ENCODE data around the gene SLC66A1. TPM values are rescaled to one million over a fixed set of nuclear protein-coding genes. Genes with fewer than 3 reads are reported as not detected.
"Not testable (repeated sequence)": the region's sequence is repeated elsewhere in the genome, so short reads cannot be mapped to it uniquely, and the experiment has no call there.

Gene SLC66A1
- total and polyA plus RNA-seq, 2 of the 13 experiments (the other 11 are each of a cell fraction or from before 2014, with no cell fraction given): 15.4 to 18.9 TPM

- ATAC-seq (no peak), FAIRE-seq (no peak), DNase-seq (ENCODE audit: low spot score) (no peak)
- H3K9ac ChIP-seq (ENCODE audit: insufficient read depth, low read depth, low read length): no peak overlapping the region
- peaks cover 16% of the 10 kb centered on the region for H3K4me1 ChIP-seq (ENCODE audit: insufficient read depth, low read length)
- in situ Hi-C loops (cut with HindIII; ENCODE audit: extremely low pct_ligation_motif_present, low pct_unique_long_range_greater_than_20kb) (no loop called here), intact Hi-C loops (cut with micrococcal nuclease; ENCODE audit: unreplicated experiment) (no loop called here)
- POLR2A ChIA-PET: no interaction called here
- no peaks in the 10 kb centered on the region for H3K9me3 ChIP-seq (ENCODE audit: low read length)
- no peak overlapping the region for H3K4me2 ChIP-seq (ENCODE audit: low read depth, low read length)
- H4K20me1 ChIP-seq (ENCODE audit: insufficient read depth, low read length): no peaks in the 10 kb centered on the region
- BruUV-seq (replicated peaks): no TSS peak
- TF ChIP-seq ZNF205 (CRISPR knock-in tag; IDR thresholded peaks at IDR 0.05): no peak
- 0 out of 2 replicates have a peak, but pooled peaks have one; percentile 45 for TF ChIP-seq HNRNPL (IDR thresholded peaks at IDR 0.05; ENCODE audit: low read depth, low read length)
- TF ChIP-seq ZNF879 (CRISPR knock-in tag; IDR thresholded peaks at IDR 0.05): no peak
- no peak overlapping the region for H3K4me3 ChIP-seq (replicated peaks in 1 of 3; ENCODE audit: insufficient read depth in 1 of 3, low read depth in 2 of 3, low read length in 3 of 3)
- H3K36me3 ChIP-seq (replicated peaks in 1 of 2; ENCODE audit: control insufficient read depth in 1 of 2, insufficient read depth in 2 of 2, low read length in 2 of 2): 0 out of 5 replicates have a peak, but pooled peaks cover 0 to 2% of the 10 kb centered on the region in 2 experiments
- CTCF ChIA-PET (ENCODE audit: low intra/inter-chr PET ratio, low total read pairs): no interaction called here
- H3K79me2 ChIP-seq (ENCODE audit: insufficient read depth, low read length): no peaks in the 10 kb centered on the region
- no peak overlapping the region for H2AFZ ChIP-seq (ENCODE audit: low read length)
- no peaks in the 10 kb centered on the region for H3K27me3 ChIP-seq (ENCODE audit: control insufficient read depth in 1 of 2, insufficient read depth in 2 of 2, low read length in 2 of 2)
- no peak overlapping the region for H3K27ac ChIP-seq (ENCODE audit: extremely low read length, insufficient read depth, low read length)
- 97% methylated on average over 13 of the region's 13 CpGs for WGBS (ENCODE audit: low lambda C conversion rate)
Observed at GRCh38 chr1:19287436-19288185, 24.5 kb upstream of the SLC66A1 start.

DNA sequence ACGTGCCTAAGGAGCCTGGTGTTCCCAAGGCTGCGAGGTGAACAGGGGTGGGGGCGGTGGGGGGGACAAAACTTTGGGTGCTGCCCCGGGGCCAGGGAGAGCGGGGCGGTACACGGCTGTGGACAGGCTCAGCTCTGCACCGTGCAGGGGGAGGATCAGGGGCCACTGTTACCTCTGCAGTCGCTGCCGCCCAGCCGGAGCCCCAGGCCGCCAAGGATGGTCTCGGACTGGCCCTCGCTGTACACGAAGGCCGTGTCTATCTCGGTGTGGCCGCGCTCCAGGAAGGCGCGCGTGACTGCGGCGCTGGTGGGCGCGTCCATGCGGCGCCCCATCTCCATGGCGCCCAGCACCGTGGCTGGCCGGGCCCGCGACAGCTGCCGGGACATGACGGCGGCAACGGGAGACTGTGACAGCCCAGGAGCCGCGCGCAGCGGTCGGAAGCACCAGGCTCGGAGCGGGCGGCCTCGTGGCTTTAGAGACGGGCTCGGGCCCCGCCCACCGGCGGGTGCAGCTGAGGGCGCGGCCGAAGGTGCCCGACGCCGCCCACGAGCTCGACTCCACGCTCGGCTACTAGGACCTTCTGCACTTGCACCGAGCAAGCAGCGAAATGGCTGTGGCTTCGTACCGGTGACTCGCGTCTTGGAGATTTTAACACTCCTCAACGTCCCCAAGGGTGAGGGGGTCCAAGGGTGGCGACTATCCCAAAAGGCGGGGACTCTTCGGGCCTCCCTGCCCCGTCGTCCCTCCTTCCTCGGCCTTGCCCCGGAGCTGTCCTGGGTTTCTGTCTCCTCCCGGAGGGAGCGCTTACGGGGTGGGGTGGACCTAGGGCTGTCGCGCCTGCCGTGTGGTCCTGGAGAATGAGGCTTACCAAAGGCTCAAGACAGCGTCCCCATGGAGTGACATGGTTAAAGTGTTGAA is 23.5 kb upstream of the SLC66A1 start, which contains the start of gene AKR7A3:
Gene AKR7A3 (minus strand): TSS at position 447 of the 918 bp plus-strand sequence. CDS start 61 bp downstream, at position 386.
- intact Hi-C loops (cut with micrococcal nuclease; ENCODE audit: unreplicated experiment); H3K9me3 ChIP-seq (ENCODE audit: low read length); H2AFZ ChIP-seq (ENCODE audit: low read length); FAIRE-seq; ATAC-seq; H3K36me3 ChIP-seq (replicated peaks in 1 of 2; ENCODE audit: control insufficient read depth in 1 of 2, insufficient read depth in 2 of 2, low read length in 2 of 2); H3K27ac ChIP-seq (ENCODE audit: extremely low read length, insufficient read depth, low read length); H3K4me3 ChIP-seq (replicated peaks in 1 of 3; ENCODE audit: insufficient read depth in 1 of 3, low read depth in 2 of 3, low read length in 3 of 3); H3K27me3 ChIP-seq (ENCODE audit: control insufficient read depth in 1 of 2, insufficient read depth in 2 of 2, low read length in 2 of 2); DNase-seq (ENCODE audit: low spot score); CTCF ChIA-PET (ENCODE audit: low intra/inter-chr PET ratio, low total read pairs); H4K20me1 ChIP-seq (ENCODE audit: insufficient read depth, low read length); H3K79me2 ChIP-seq (ENCODE audit: insufficient read depth, low read length); POLR2A ChIA-PET; BruUV-seq (replicated peaks); H3K9ac ChIP-seq (ENCODE audit: insufficient read depth, low read depth, low read length); in situ Hi-C loops (cut with HindIII; ENCODE audit: extremely low pct_ligation_motif_present, low pct_unique_long_range_greater_than_20kb); H3K4me2 ChIP-seq (ENCODE audit: low read depth, low read length): not testable (repeated sequence)
- peaks cover 16% of the 10 kb centered on the region for H3K4me1 ChIP-seq (ENCODE audit: insufficient read depth, low read length)
- 97% methylated on average over 38 of the region's 82 CpGs for WGBS (ENCODE audit: low lambda C conversion rate)

Data from HepG2 (cell line).